K562 (cell line): ENCODE results near the gene C22orf39. TPM values are rescaled to one million over a fixed set of nuclear protein-coding genes. Genes with fewer than 3 reads are reported as not detected.

ENCODE experiments used
- BCL6 ChIP-seq: fragments of 250-450 bp; sonication (Bioruptor Pico); IDR thresholded peaks from 2 replicates; pipeline ENCODE4 v1.4.0; 2020
- BRCA1 ChIP-seq, 2 experiments: fragments of 450-650 bp in 1 of 2; sonication (generic) in 1 of 2; formaldehyde crosslinking in 1 of 2; IDR thresholded peaks; 2 replicates each; pipeline versions ENCODE4 v1.5.0 to v1.6.1; 2017 to 2020; ENCODE audit warnings: mild to moderate bottlenecking in 1 of 2, missing genetic modification reagents in 1 of 2
- CREM ChIP-seq: IDR thresholded peaks from 2 replicates; pipeline ENCODE4 v1.6.1; 2014; ENCODE audit warnings: antibody characterized with exemption, low read depth
- DMBX1 ChIP-seq: fragments of 250-450 bp; sonication (Bioruptor Pico); IDR thresholded peaks from 2 replicates; pipeline ENCODE4 v1.8.0; 2022; ENCODE audit warnings: inconsistent platforms, mild to moderate bottlenecking, moderate library complexity, borderline replicate concordance
- DPF2 ChIP-seq: fragments of 450-650 bp; IDR thresholded peaks from 2 replicates; pipeline ENCODE4 v1.6.1; 2016
- FOSL1 ChIP-seq: fragments of 200-800 bp; sonication (Bioruptor generic); conservative IDR thresholded peaks from 2 replicates; pipeline ENCODE4 v1.6.1; 2016; ENCODE audit warnings: missing genetic modification characterization, missing compliant biosample characterization
- FOXJ2 ChIP-seq: fragments of 200-800 bp; sonication (Bioruptor generic); IDR thresholded peaks from 2 replicates; pipeline ENCODE4 v1.6.1; 2016; ENCODE audit warnings: missing genetic modification characterization, missing compliant biosample characterization
- PML ChIP-seq: IDR thresholded peaks from 2 replicates; pipeline ENCODE4 v1.6.1; 2012; ENCODE audit warnings: low read length, inconsistent platforms
- RCOR1 ChIP-seq, 2 experiments: IDR thresholded peaks; 2 replicates each; pipeline ENCODE4 v1.6.1; 2012; ENCODE audit warnings: low read depth in 2 of 2, low read length in 2 of 2, borderline replicate concordance in 1 of 2, improper control_type of control experiment in 1 of 2
- REST ChIP-seq, 2 experiments: fragments of 450-650 bp; formaldehyde crosslinking in 1 of 2; IDR thresholded peaks; 2 replicates each; pipeline versions ENCODE4 v1.4.0 to v1.6.1; 2014 to 2020; ENCODE audit warnings: mild to moderate bottlenecking in 2 of 2, borderline replicate concordance in 1 of 2, low read depth in 1 of 2
- SAP30 ChIP-seq: fragments of 200-600 bp; sonication (generic); IDR thresholded peaks from 2 replicates; pipeline ENCODE4 v1.6.1; 2012; ENCODE audit warnings: borderline replicate concordance, low read depth, mild to moderate bottlenecking, moderate library complexity, low read length, control low read depth, inconsistent platforms; ENCODE audit not compliant: insufficient read depth, poor library complexity, severe bottlenecking
- ZKSCAN1 ChIP-seq: fragments of 150-350 bp; IDR thresholded peaks from 2 replicates; pipeline ENCODE4 v1.6.1; 2016; ENCODE audit warnings: low read depth, low read length
- ZNF124 ChIP-seq: sonication (generic); formaldehyde crosslinking; IDR thresholded peaks from 2 replicates; pipeline ENCODE4 v1.8.1; 2022; ENCODE audit warnings: missing genetic modification reagents
- ZNF41 ChIP-seq: fragments of 250-450 bp; sonication (Bioruptor Pico); conservative IDR thresholded peaks from 2 replicates; pipeline ENCODE4 v1.4.0; 2020; ENCODE audit warnings: mild to moderate bottlenecking
- ZNF57 ChIP-seq: fragments of 450-650 bp; formaldehyde crosslinking; IDR thresholded peaks from 2 replicates; pipeline ENCODE4 v1.4.0; 2020; ENCODE audit warnings: mild to moderate bottlenecking, moderate library complexity
- polyA plus RNA-seq, 8 experiments: library from polyadenylated mRNA; depleted of rRNA in 4 of 8; stranded (reverse) in 5 of 8; unstranded in 3 of 8; fragments of >200 nt; fragmentation: Nextera tagmentation in 2 of 8; fragmentation: Illumina TruSeq in 1 of 8; extraction: Ambion mirVana in 2 of 8; extraction: Trizol in 1 of 8; gene quantifications; 2 replicates each; pipeline versions ENCODE4 v1.2.1 to v1.2.3, GENCODE V29; 2011 to 2014; ENCODE audit warnings: inconsistent platforms in 1 of 8, missing spikeins in 1 of 8
- total RNA-seq, 7 experiments: library from RNA; depleted of rRNA in 6 of 7; stranded (reverse); fragments of >200 nt in 6 of 7; fragmentation: Illumina TruSeq in 2 of 7; extraction: Trizol in 2 of 7; gene quantifications; 2 replicates each; pipeline versions ENCODE4 v1.2.1 to v1.2.3, GENCODE V29; 2011 to 2021; ENCODE audit warnings: low replicate concordance in 1 of 7
- TF ChIP-seq, protein P1 (sequence below): fragments of 200-800 bp; sonication (Bioruptor generic); IDR thresholded peaks from 2 replicates; pipeline ENCODE4 v1.6.1; 2017; ENCODE audit warnings: missing genetic modification characterization, missing compliant biosample characterization
- TF ChIP-seq, protein P2 (sequence below): IDR thresholded peaks from 2 replicates; pipeline ENCODE4 v1.6.1; 2011; ENCODE audit warnings: borderline replicate concordance, low read depth, mild to moderate bottlenecking, moderate library complexity, low read length; ENCODE audit not compliant: insufficient read depth, poor library complexity, severe bottlenecking

The C22orf39 gene
- total and polyA plus RNA-seq, 9 of the 15 experiments (the other 6 are each of a cell fraction or from before 2014, with no cell fraction given), result 20.4 to 139 (median 66.8) TPM

GRCh38 chr22:19497245-19497644 is 49.7 kb upstream of the C22orf39 start (continued):
- TF ChIP-seq RCOR1 (IDR thresholded peaks at IDR 0.05; ENCODE audit: borderline replicate concordance in 1 of 2, low read depth in 2 of 2, low read length in 2 of 2), result peak in 1 of 2 experiments; percentile 67; a peak in 1 of 4 replicates
- peak; percentile 51; the same call in 1 of the 2 replicates for TF ChIP-seq CREM
- TF ChIP-seq DMBX1 (CRISPR knock-in tag), result no peak
- TF ChIP-seq ZNF41, result 0 out of 2 replicates have a peak, but pooled peaks have one; percentile 12
- no peak for TF ChIP-seq SAP30
- 0 out of 2 replicates have a peak, but pooled peaks have one; percentile 23 for TF ChIP-seq ZKSCAN1
- peak; percentile 61 for TF ChIP-seq FOSL1
- TF ChIP-seq ZNF124 (CRISPR knock-in tag), result no peak
- no peak for TF ChIP-seq BRCA1 (IDR thresholded peaks at IDR 0.05)
- no peak for TF ChIP-seq BRCA1 (CRISPR knock-in tag; IDR thresholded peaks at IDR 0.05)
- TF ChIP-seq BCL6 (CRISPR knock-in tag), result no peak
- TF ChIP-seq, protein P1, sequence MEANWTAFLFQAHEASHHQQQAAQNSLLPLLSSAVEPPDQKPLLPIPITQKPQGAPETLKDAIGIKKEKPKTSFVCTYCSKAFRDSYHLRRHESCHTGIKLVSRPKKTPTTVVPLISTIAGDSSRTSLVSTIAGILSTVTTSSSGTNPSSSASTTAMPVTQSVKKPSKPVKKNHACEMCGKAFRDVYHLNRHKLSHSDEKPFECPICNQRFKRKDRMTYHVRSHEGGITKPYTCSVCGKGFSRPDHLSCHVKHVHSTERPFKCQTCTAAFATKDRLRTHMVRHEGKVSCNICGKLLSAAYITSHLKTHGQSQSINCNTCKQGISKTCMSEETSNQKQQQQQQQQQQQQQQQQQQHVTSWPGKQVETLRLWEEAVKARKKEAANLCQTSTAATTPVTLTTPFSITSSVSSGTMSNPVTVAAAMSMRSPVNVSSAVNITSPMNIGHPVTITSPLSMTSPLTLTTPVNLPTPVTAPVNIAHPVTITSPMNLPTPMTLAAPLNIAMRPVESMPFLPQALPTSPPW (CRISPR knock-in tag), result peak; percentile 79; the same call in 1 of the 2 replicates
- TF ChIP-seq, protein P2, sequence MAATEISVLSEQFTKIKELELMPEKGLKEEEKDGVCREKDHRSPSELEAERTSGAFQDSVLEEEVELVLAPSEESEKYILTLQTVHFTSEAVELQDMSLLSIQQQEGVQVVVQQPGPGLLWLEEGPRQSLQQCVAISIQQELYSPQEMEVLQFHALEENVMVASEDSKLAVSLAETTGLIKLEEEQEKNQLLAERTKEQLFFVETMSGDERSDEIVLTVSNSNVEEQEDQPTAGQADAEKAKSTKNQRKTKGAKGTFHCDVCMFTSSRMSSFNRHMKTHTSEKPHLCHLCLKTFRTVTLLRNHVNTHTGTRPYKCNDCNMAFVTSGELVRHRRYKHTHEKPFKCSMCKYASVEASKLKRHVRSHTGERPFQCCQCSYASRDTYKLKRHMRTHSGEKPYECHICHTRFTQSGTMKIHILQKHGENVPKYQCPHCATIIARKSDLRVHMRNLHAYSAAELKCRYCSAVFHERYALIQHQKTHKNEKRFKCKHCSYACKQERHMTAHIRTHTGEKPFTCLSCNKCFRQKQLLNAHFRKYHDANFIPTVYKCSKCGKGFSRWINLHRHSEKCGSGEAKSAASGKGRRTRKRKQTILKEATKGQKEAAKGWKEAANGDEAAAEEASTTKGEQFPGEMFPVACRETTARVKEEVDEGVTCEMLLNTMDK, result no peak
- TF ChIP-seq FOXJ2 (tag), result no peak
- no peak for TF ChIP-seq ZNF57
- no peak for TF ChIP-seq PML
- no peak for TF ChIP-seq REST (IDR thresholded peaks at IDR 0.05; ENCODE audit: borderline replicate concordance)
- TF ChIP-seq REST (CRISPR knock-in tag; IDR thresholded peaks at IDR 0.05; ENCODE audit: low read depth), result 0 out of 2 replicates have a peak, but pooled peaks have one; percentile 30
- 0 out of 2 replicates have a peak, but pooled peaks have one; percentile 17 for TF ChIP-seq DPF2
